ENCODE results near the gene NEK9.

DNA sequence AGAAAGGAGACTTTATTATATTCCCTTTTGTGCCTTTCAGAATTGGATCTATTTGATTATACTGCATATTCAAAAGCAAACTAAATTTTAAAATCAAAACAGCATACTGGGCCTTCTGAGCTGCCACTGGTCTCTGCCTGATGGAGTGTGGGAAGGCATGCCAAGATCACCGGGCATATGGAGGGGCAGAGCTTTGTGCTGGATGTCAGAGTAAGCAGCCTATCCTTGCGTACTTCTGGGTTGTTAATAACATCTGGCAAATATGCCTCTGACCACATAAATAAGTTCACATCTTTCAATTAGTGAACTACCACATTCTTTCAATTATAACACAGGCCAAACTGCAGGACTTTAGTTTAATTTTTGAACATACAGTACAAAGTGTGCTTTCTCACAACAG lies 93.9 kb downstream of the NEK9 start:
- no peak for TF ChIP-seq TAF1 (IDR thresholded peaks at IDR 0.05; ENCODE audit: low read depth)
- no peak for TF ChIP-seq RAD21 (conservative IDR thresholded peaks at IDR 0.05)
- TF ChIP-seq EP300 (conservative IDR thresholded peaks at IDR 0.05; ENCODE audit: poor library complexity, severe bottlenecking), result no peak

All from neural cell (in vitro differentiated cells).